ENCODE results near the gene F11R.

DNA sequence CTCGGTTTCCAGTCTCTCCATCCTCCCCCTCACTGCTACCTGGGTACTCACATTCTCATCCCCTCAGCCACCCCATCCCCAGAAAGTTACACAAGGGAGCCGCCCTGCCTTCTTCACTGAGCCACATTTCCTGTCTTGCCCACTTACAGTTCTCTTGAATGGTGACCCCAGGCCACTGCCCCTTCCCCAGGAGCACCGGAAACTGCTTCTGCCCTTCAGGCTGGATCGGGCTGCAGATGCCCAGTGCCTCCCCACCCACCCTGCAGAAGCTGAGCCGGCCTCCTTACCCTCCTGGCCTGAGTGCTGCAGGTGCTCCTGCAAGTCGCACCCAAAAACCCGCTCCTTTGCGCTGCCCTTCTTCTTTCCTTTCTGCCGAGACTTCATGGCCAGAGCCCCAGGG lies 48.3 kb upstream of the F11R start:
- TF ChIP-seq, protein P1, sequence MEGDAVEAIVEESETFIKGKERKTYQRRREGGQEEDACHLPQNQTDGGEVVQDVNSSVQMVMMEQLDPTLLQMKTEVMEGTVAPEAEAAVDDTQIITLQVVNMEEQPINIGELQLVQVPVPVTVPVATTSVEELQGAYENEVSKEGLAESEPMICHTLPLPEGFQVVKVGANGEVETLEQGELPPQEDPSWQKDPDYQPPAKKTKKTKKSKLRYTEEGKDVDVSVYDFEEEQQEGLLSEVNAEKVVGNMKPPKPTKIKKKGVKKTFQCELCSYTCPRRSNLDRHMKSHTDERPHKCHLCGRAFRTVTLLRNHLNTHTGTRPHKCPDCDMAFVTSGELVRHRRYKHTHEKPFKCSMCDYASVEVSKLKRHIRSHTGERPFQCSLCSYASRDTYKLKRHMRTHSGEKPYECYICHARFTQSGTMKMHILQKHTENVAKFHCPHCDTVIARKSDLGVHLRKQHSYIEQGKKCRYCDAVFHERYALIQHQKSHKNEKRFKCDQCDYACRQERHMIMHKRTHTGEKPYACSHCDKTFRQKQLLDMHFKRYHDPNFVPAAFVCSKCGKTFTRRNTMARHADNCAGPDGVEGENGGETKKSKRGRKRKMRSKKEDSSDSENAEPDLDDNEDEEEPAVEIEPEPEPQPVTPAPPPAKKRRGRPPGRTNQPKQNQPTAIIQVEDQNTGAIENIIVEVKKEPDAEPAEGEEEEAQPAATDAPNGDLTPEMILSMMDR (IDR thresholded peaks at IDR 0.05), result no peak
- TF ChIP-seq POLR2A (IDR thresholded peaks at IDR 0.05), result no peak

Data from uterus (tissue), 2 donors.